Endothelial cell (in vitro differentiated cells): ENCODE results near the gene CPOX. TPM values are rescaled to one million over a fixed set of nuclear protein-coding genes. Genes with fewer than 3 reads are reported as not detected.

Source experiments
- DNase-seq: peaks from one replicate; pipeline ENCODE4 v3.0.0; 2021; ENCODE audit warnings: low spot score
- H3K27ac Mint-ChIP-seq: one replicate; pipeline ENCODE4 v1.8.0; 2021; ENCODE audit warnings: mixed read lengths, inconsistent platforms; ENCODE audit not compliant: unreplicated experiment
- H3K27me3 Mint-ChIP-seq: one replicate; pipeline ENCODE4 v1.8.0; 2021; ENCODE audit warnings: mild to moderate bottlenecking, moderate library complexity, mixed read lengths, inconsistent platforms; ENCODE audit not compliant: unreplicated experiment
- H3K36me3 Mint-ChIP-seq: one replicate; pipeline ENCODE4 v1.8.0; 2021; ENCODE audit warnings: mild to moderate bottlenecking, low read depth, mixed read lengths, inconsistent platforms; ENCODE audit not compliant: unreplicated experiment
- H3K4me1 Mint-ChIP-seq: one replicate; pipeline ENCODE4 v1.8.0; 2021; ENCODE audit warnings: mild to moderate bottlenecking, mixed read lengths, inconsistent platforms; ENCODE audit not compliant: unreplicated experiment
- H3K4me3 Mint-ChIP-seq: one replicate; pipeline ENCODE4 v1.8.0; 2021; ENCODE audit warnings: mild to moderate bottlenecking, mixed read lengths, inconsistent platforms; ENCODE audit not compliant: unreplicated experiment
- H3K9me3 Mint-ChIP-seq: one replicate; pipeline ENCODE4 v1.8.0; 2021; ENCODE audit warnings: mixed read lengths, inconsistent platforms; ENCODE audit not compliant: unreplicated experiment
- total RNA-seq: library from RNA; stranded (reverse); fragmentation: NEBNext Ultra II Directional; extraction: Animal tissue kit (Norgen Biotek cat#: 25700); gene quantifications from one replicate; pipeline ENCODE4 v1.2.1, GENCODE V29; 2021; ENCODE audit not compliant: unreplicated experiment
- TF ChIP-seq, protein P1 (sequence below): fragments of 200-600 bp; sonication (generic); IDR thresholded peaks from one replicate; pipeline ENCODE4 v1.5.0; 2021; ENCODE audit warnings: antibody characterized with exemption; ENCODE audit not compliant: unreplicated experiment

The CPOX gene
- total RNA-seq, 1 donor from 2014 or later, result 21.5 TPM

- no peaks in the 10 kb centered on the region for H3K36me3 Mint-ChIP-seq
- H3K9me3 Mint-ChIP-seq, result no peaks in the 10 kb centered on the region
- no peak overlapping the region for H3K4me3 Mint-ChIP-seq
- DNase-seq, result no peak
- H3K27me3 Mint-ChIP-seq, result no peaks in the 10 kb centered on the region
- TF ChIP-seq, protein P1, sequence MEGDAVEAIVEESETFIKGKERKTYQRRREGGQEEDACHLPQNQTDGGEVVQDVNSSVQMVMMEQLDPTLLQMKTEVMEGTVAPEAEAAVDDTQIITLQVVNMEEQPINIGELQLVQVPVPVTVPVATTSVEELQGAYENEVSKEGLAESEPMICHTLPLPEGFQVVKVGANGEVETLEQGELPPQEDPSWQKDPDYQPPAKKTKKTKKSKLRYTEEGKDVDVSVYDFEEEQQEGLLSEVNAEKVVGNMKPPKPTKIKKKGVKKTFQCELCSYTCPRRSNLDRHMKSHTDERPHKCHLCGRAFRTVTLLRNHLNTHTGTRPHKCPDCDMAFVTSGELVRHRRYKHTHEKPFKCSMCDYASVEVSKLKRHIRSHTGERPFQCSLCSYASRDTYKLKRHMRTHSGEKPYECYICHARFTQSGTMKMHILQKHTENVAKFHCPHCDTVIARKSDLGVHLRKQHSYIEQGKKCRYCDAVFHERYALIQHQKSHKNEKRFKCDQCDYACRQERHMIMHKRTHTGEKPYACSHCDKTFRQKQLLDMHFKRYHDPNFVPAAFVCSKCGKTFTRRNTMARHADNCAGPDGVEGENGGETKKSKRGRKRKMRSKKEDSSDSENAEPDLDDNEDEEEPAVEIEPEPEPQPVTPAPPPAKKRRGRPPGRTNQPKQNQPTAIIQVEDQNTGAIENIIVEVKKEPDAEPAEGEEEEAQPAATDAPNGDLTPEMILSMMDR, result no peak
- no peaks in the 10 kb centered on the region for H3K4me1 Mint-ChIP-seq
- H3K27ac Mint-ChIP-seq, result no peak overlapping the region
Measured at GRCh38 chr3:98536456-98537017, 56.9 kb downstream of the CPOX start.

- no peak for DNase-seq
- TF ChIP-seq, protein P1, result no peak
- Mint-ChIP-seq H3K4me3 (no peak overlapping the region), H3K4me1 (no peaks in the 10 kb centered on the region), H3K36me3 (no peaks in the 10 kb centered on the region), H3K27me3 (no peaks in the 10 kb centered on the region), H3K27ac (no peak overlapping the region), H3K9me3 (no peaks in the 10 kb centered on the region)
Measured at GRCh38 chr3:98534734-98535133, 58.7 kb downstream of the CPOX start.

GRCh38 chr3:98534168-98534567 lies 59.2 kb downstream of the CPOX start:
- H3K27me3 Mint-ChIP-seq, result no peaks in the 10 kb centered on the region
- no peak overlapping the region for H3K27ac Mint-ChIP-seq
- no peaks in the 10 kb centered on the region for H3K36me3 Mint-ChIP-seq
- TF ChIP-seq, protein P1, result no peak
- no peak for DNase-seq
- H3K4me3 Mint-ChIP-seq, result no peak overlapping the region
- no peaks in the 10 kb centered on the region for H3K4me1 Mint-ChIP-seq
- no peaks in the 10 kb centered on the region for H3K9me3 Mint-ChIP-seq

GRCh38 chr3:98532709-98533571 lies 60.5 kb downstream of the CPOX start:
- no peaks in the 10 kb centered on the region for H3K36me3 Mint-ChIP-seq
- H3K9me3 Mint-ChIP-seq, result no peaks in the 10 kb centered on the region
- DNase-seq, result no peak
- H3K27ac Mint-ChIP-seq, result no peak overlapping the region
- no peak overlapping the region for H3K4me3 Mint-ChIP-seq
- no peaks in the 10 kb centered on the region for H3K4me1 Mint-ChIP-seq
- no peaks in the 10 kb centered on the region for H3K27me3 Mint-ChIP-seq
- TF ChIP-seq, protein P1, result no peak

DNA sequence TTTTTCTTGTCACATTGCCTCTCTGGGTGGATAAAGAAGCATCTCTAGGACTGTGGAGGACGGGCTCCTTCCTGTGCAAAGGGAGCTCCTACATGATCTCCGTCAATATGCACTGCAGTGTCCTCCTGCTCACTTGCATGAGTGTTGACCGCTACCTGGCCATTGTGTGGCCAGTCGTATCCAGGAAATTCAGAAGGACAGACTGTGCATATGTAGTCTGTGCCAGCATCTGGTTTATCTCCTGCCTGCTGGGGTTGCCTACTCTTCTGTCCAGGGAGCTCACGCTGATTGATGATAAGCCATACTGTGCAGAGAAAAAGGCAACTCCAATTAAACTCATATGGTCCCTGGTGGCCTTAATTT lies 61.2 kb downstream of the CPOX start:
- TF ChIP-seq, protein P1, result no peak
- Mint-ChIP-seq H3K9me3 (no peaks in the 10 kb centered on the region), H3K27me3 (no peaks in the 10 kb centered on the region), H3K36me3 (no peaks in the 10 kb centered on the region), H3K4me3 (no peak overlapping the region), H3K4me1 (no peaks in the 10 kb centered on the region), H3K27ac (no peak overlapping the region)
- DNase-seq, result no peak
